HEK293T (cell line): Measurements from ENCODE around the gene ASAP2.

ENCODE experiments used
- CTBP1 ChIP-seq: fragments of 450-650 bp; IDR thresholded peaks from 2 replicates; pipeline ENCODE4 v1.6.1; 2016; ENCODE audit warnings: borderline replicate concordance
- ELF4 ChIP-seq: fragments of 450-650 bp; IDR thresholded peaks from 2 replicates; pipeline ENCODE4 v1.6.1; 2017; ENCODE audit warnings: antibody characterized with exemption
- FOXA1 ChIP-seq: fragments of 450-650 bp; IDR thresholded peaks from 2 replicates; pipeline ENCODE4 v1.6.1; 2016; ENCODE audit warnings: mild to moderate bottlenecking
- NFRKB ChIP-seq: fragments of 450-650 bp; IDR thresholded peaks from 2 replicates; pipeline ENCODE4 v1.6.1; 2016; ENCODE audit warnings: mild to moderate bottlenecking, moderate library complexity
- SP1 ChIP-seq: fragments of 450-650 bp; IDR thresholded peaks from 2 replicates; pipeline ENCODE4 v1.6.1; 2017

DNA sequence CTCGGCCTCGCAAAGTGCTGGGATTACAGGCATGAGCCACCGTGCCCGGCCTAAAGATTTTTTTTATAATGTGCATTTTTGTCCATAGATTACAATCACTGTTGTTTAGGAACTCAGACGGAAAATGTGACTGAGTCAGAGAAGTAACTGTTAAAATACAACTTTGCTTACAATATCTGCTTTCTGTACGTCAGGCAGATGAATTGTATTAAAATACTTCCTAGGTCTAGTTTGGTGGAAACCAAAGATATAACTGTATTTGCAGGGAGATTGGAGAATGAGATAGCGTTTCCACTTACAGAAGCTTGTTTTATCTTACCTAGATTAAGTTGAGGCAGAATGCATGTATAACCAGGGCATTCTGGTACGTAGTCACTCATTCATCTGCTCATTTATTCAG, 36.7 kb downstream of the ASAP2 start:
- TF ChIP-seq NFRKB (no peak), FOXA1 (no peak), SP1 (no peak), CTBP1 (no peak), ELF4 (no peak)
